Mesendoderm (in vitro differentiated cells): ENCODE data around the gene NFE2L3. TPM values are rescaled to one million over a fixed set of nuclear protein-coding genes. Genes with fewer than 3 reads are reported as not detected.

ENCODE experiments used
- DNase-seq: peaks from one replicate; pipeline ENCODE4 v3.0.0; 2013
- H2AK5ac ChIP-seq: 2 replicates; pipeline ENCODE4 v1.6.1; 2013; ENCODE audit warnings: low read length, inconsistent platforms
- H2BK120ac ChIP-seq: 2 replicates; pipeline ENCODE4 v1.6.1; 2013; ENCODE audit warnings: low read depth, mild to moderate bottlenecking, low read length, moderate library complexity, mixed read lengths
- H2BK15ac ChIP-seq: replicated peaks from 2 replicates; pipeline ENCODE4 v1.6.1; 2013; ENCODE audit warnings: low read depth, mild to moderate bottlenecking, moderate library complexity
- H2BK5ac ChIP-seq: 2 replicates; pipeline ENCODE4 v1.6.1; 2013; ENCODE audit warnings: low read length, inconsistent platforms
- H3K18ac ChIP-seq: 2 replicates; pipeline ENCODE4 v1.6.1; 2013; ENCODE audit warnings: mild to moderate bottlenecking, low read length, mixed read lengths
- H3K23ac ChIP-seq: one replicate; pipeline ENCODE4 v1.6.1; 2013; ENCODE audit warnings: low read length
- H3K27ac ChIP-seq: 2 replicates; pipeline ENCODE4 v1.5.1; 2013; ENCODE audit warnings: low read depth, mild to moderate bottlenecking, inconsistent platforms, low read length, moderate library complexity
- H3K27me3 ChIP-seq: 2 replicates; pipeline ENCODE4 v1.6.1; 2013; ENCODE audit warnings: low read length, control low read depth, mild to moderate bottlenecking, inconsistent platforms; ENCODE audit not compliant: insufficient read depth, poor library complexity
- H3K36me3 ChIP-seq: 2 replicates; pipeline ENCODE4 v1.6.1; 2013; ENCODE audit warnings: low read length, inconsistent platforms; ENCODE audit not compliant: control insufficient read depth, insufficient read depth
- H3K4ac ChIP-seq: one replicate; pipeline ENCODE4 v1.6.1; 2013; ENCODE audit warnings: low read depth, mild to moderate bottlenecking, low read length, moderate library complexity
- H3K4me1 ChIP-seq: 2 replicates; pipeline ENCODE4 v1.6.1; 2013; ENCODE audit warnings: low read depth, low read length, inconsistent platforms; ENCODE audit not compliant: control insufficient read depth
- H3K4me2 ChIP-seq: 2 replicates; pipeline ENCODE4 v1.6.1; 2013; ENCODE audit warnings: low read length
- H3K4me3 ChIP-seq: 2 replicates; pipeline ENCODE4 v1.5.1; 2013; ENCODE audit warnings: mild to moderate bottlenecking, low read length
- H3K56ac ChIP-seq: one replicate; pipeline ENCODE4 v1.6.1; 2013; ENCODE audit warnings: low read length
- H3K79me1 ChIP-seq: 2 replicates; pipeline ENCODE4 v1.6.1; 2013; ENCODE audit warnings: low read length, inconsistent platforms
- H3K79me2 ChIP-seq: 2 replicates; pipeline ENCODE4 v1.6.1; 2013; ENCODE audit warnings: mild to moderate bottlenecking, low read length; ENCODE audit not compliant: control insufficient read depth, insufficient read depth
- H3K9ac ChIP-seq: 2 replicates; pipeline ENCODE4 v1.6.1; 2013; ENCODE audit warnings: low read length, inconsistent platforms
- H4K5ac ChIP-seq: one replicate; pipeline ENCODE4 v1.6.1; 2013; ENCODE audit warnings: low read length
- H4K8ac ChIP-seq: one replicate; pipeline ENCODE4 v1.6.1; 2013; ENCODE audit warnings: low read depth, mild to moderate bottlenecking, control low read depth, low read length, moderate library complexity
- WGBS: extraction: QIAGEN DNeasy Blood & Tissue Kit; methylation state at CpG from one replicate; pipeline ENCODE4 v1.1.7; 2013; ENCODE audit warnings: low lambda C conversion rate, missing lambda C conversion rate; ENCODE audit not compliant: insufficient coverage; ENCODE audit errors: extremely low coverage; 5-methylcytosine and 5-hydroxymethylcytosine counted together
- polyA plus RNA-seq, 2 experiments: library from polyadenylated mRNA; stranded (reverse); fragments of 200-250 nt; gene quantifications; one replicate each; pipeline ENCODE4 v1.2.3, GENCODE V29; 2013

NFE2L3 gene, protein sequence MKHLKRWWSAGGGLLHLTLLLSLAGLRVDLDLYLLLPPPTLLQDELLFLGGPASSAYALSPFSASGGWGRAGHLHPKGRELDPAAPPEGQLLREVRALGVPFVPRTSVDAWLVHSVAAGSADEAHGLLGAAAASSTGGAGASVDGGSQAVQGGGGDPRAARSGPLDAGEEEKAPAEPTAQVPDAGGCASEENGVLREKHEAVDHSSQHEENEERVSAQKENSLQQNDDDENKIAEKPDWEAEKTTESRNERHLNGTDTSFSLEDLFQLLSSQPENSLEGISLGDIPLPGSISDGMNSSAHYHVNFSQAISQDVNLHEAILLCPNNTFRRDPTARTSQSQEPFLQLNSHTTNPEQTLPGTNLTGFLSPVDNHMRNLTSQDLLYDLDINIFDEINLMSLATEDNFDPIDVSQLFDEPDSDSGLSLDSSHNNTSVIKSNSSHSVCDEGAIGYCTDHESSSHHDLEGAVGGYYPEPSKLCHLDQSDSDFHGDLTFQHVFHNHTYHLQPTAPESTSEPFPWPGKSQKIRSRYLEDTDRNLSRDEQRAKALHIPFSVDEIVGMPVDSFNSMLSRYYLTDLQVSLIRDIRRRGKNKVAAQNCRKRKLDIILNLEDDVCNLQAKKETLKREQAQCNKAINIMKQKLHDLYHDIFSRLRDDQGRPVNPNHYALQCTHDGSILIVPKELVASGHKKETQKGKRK
- polyA plus RNA-seq (2013, experiment 1 of 2): 34.7 TPM
- polyA plus RNA-seq (2013, experiment 2 of 2): 36.5 TPM

GRCh38 chr7:26151953-26152781, at the start of gene NFE2L3:
Gene NFE2L3 (plus strand): TSS chr7:26152198. CDS start chr7:26152499, 301 bp downstream.
- H3K79me1 ChIP-seq: no peaks in the 10 kb centered on the region

DNA sequence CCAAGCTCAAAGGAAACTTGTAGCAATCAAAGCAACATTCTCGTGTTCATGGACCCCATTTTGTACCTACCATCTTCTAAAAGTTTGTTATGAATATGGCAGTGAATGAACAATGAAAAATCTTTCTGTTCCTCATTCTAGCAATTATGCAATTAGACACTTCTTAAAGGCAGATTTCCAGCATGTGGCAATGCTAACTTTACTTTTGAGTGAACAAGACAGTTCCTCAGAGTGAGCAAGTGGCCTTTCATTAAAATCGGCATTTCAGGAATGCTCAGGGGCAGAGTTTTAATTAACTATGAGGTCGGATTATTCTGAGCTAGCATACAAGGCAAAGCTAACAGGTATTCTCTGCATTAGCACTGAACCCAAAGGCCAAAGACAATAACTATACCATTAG, 48.4 kb upstream of the NFE2L3 start:
- H4K8ac ChIP-seq: no peak overlapping the region
- no peaks in the 10 kb centered on the region for H3K27me3 ChIP-seq
- H3K4me2 ChIP-seq: no peak overlapping the region
- H3K23ac ChIP-seq: no peak overlapping the region
- H3K9ac ChIP-seq: no peak overlapping the region
- no peaks in the 10 kb centered on the region for H3K36me3 ChIP-seq
- H3K4me1 ChIP-seq: peaks cover 8% of the 10 kb centered on the region
- H3K18ac ChIP-seq: no peak overlapping the region
- H3K79me2 ChIP-seq: no peaks in the 10 kb centered on the region
- no peak overlapping the region for H3K27ac ChIP-seq
- no peak overlapping the region for H2AK5ac ChIP-seq
- no peak overlapping the region for H2BK120ac ChIP-seq
- no peak overlapping the region for H3K4me3 ChIP-seq
- no peak overlapping the region for H2BK15ac ChIP-seq
- H2BK5ac ChIP-seq: no peak overlapping the region
- no peak overlapping the region for H3K4ac ChIP-seq
- WGBS: no CpG with 5 or more reads among the region's 3 CpGs
- DNase-seq: no peak
- H3K56ac ChIP-seq: no peak overlapping the region
- H3K79me1 ChIP-seq: no peaks in the 10 kb centered on the region
- no peak overlapping the region for H4K5ac ChIP-seq

More at GRCh38 chr7:26151953-26152781, at the start of gene NFE2L3:
- Histone ChIP-seq H3K9ac (peak within 1 kb of the TSS; percentile 65), H3K4me1 (peaks cover 9% of the 10 kb centered on the region), H3K4ac (no peak within 1 kb of the TSS), H3K4me2 (peak within 1 kb of the TSS; percentile 53), H3K56ac (peak within 1 kb of the TSS; percentile 84), H3K36me3 (no peaks in the 10 kb centered on the region), H2AK5ac (no peak within 1 kb of the TSS), H4K8ac (no peak within 1 kb of the TSS), H3K27me3 (no peaks in the 10 kb centered on the region), H2BK120ac (no peak within 1 kb of the TSS), H2BK5ac (no peak within 1 kb of the TSS), H3K79me2 (peaks cover 32% of the 10 kb centered on the region), H3K23ac (no peak within 1 kb of the TSS), H2BK15ac (no peak within 1 kb of the TSS), H3K4me3 (peak within 1 kb of the TSS; percentile 64), H3K18ac (peak within 1 kb of the TSS; percentile 8), H4K5ac (no peak within 1 kb of the TSS), H3K27ac (no peak within 1 kb of the TSS)
- peak; percentile 86 for DNase-seq
- WGBS: no CpG with 5 or more reads among the region's 95 CpGs

DNA sequence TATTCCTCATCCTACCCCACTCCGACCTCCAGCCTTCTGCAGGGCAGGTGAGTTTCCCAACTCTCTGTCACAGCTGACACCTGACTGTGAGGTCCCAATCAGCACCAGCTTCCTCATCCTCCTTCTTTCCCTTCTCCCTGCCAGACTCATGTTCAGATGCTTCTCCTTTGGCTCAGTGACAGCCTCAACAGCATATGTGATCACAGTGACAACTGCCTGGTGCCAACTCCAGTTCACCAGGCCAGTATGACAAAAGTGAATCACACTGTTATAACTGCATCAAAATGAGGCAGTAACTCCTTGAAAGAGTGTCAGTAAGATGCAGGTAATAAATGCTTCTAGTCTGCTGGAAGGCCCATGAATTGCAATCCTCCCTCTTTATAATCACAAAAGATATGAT, 46.8 kb upstream of the NFE2L3 start:
- Histone ChIP-seq H3K9ac (no peak overlapping the region), H3K4ac (no peak overlapping the region), H3K79me2 (no peaks in the 10 kb centered on the region), H2BK5ac (no peak overlapping the region), H3K27ac (no peak overlapping the region), H3K18ac (no peak overlapping the region), H2AK5ac (no peak overlapping the region), H3K4me3 (no peak overlapping the region), H3K23ac (no peak overlapping the region), H2BK120ac (no peak overlapping the region), H3K27me3 (no peaks in the 10 kb centered on the region), H3K79me1 (no peaks in the 10 kb centered on the region), H3K36me3 (no peaks in the 10 kb centered on the region), H3K4me1 (peaks cover 8% of the 10 kb centered on the region), H4K5ac (no peak overlapping the region), H4K8ac (no peak overlapping the region), H3K56ac (no peak overlapping the region), H3K4me2 (no peak overlapping the region), H2BK15ac (no peak overlapping the region)
- DNase-seq: no peak
- no CpG with 5 or more reads among the region's 1 CpG for WGBS

DNA sequence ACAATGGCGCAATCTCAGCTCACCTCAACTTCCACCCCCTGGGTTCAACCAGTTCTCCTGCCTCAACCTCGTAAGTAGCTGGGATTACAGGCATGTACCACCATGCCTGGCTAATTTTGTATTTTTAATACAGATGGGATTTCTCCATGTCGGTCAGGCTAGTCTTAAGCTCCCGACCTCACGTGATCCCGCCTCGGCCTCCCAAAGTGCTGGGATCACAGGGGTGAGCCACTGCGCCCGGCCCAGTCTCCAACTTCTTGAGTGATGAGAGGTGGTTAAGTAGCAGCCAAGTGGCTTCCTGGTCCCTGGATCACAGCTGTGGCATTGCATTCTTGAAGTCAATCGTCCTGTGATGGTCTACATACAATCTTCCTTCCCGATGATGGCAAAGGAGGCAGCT, 46.1 kb upstream of the NFE2L3 start:
- H3K18ac ChIP-seq: no peak overlapping the region
- H3K56ac ChIP-seq: no peak overlapping the region
- no CpG with 5 or more reads among the region's 11 CpGs for WGBS
- no peaks in the 10 kb centered on the region for H3K27me3 ChIP-seq
- no peak overlapping the region for H3K4ac ChIP-seq
- H3K27ac ChIP-seq: no peak overlapping the region
- H4K5ac ChIP-seq: no peak overlapping the region
- no peak overlapping the region for H4K8ac ChIP-seq
- H2BK15ac ChIP-seq: no peak overlapping the region
- no peak overlapping the region for H2AK5ac ChIP-seq
- H3K4me1 ChIP-seq: peaks cover 8% of the 10 kb centered on the region
- no peak overlapping the region for H3K4me2 ChIP-seq
- H3K36me3 ChIP-seq: no peaks in the 10 kb centered on the region
- no peaks in the 10 kb centered on the region for H3K79me2 ChIP-seq
- H3K4me3 ChIP-seq: no peak overlapping the region
- no peak for DNase-seq
- no peak overlapping the region for H3K9ac ChIP-seq
- H3K23ac ChIP-seq: no peak overlapping the region
- H2BK120ac ChIP-seq: no peak overlapping the region
- H2BK5ac ChIP-seq: no peak overlapping the region
- no peaks in the 10 kb centered on the region for H3K79me1 ChIP-seq

DNA sequence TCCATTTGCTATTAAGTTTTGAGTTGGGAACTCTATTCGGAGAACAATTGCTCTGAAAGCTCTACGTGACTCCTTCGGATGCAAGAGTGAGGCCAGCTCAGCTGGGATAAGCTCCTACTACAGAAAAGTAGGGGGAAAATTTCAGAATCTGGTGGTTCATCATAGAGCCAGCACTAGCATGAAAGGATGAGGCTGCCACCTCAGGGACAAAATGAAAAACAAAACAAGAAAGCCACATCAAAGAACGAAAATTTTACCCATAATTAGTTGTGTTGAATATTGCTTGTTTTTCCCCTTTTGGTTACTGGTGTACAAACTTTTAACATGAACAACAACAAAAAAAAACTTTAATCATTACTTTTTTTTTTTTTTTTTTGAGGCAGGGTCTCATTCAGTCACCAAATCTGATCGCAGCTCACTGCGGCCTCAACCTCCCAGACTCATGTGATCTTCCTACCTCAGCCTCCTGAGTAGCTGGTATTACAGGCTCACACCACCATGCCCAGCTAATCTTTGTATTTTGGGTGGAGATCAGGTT, 39.7 kb upstream of the NFE2L3 start:
- Histone ChIP-seq H2BK15ac (no peak overlapping the region), H2AK5ac (no peak overlapping the region), H3K27ac (no peak overlapping the region), H2BK120ac (no peak overlapping the region), H3K4me1 (no peaks in the 10 kb centered on the region), H3K23ac (no peak overlapping the region), H3K4me2 (no peak overlapping the region), H3K56ac (no peak overlapping the region), H3K79me1 (no peaks in the 10 kb centered on the region), H3K4me3 (no peak overlapping the region), H4K8ac (no peak overlapping the region), H3K18ac (no peak overlapping the region), H3K79me2 (no peaks in the 10 kb centered on the region), H3K27me3 (no peaks in the 10 kb centered on the region), H2BK5ac (no peak overlapping the region), H4K5ac (no peak overlapping the region), H3K4ac (no peak overlapping the region), H3K9ac (no peak overlapping the region), H3K36me3 (no peaks in the 10 kb centered on the region)
- DNase-seq: no peak
- no CpG with 5 or more reads among the region's 6 CpGs for WGBS
